Measurements from ENCODE around the gene CYP2W1.
A peak's percentile ranks its signal among the peaks of the same experiment; 100 is the strongest.

CYP2W1 gene

DNA sequence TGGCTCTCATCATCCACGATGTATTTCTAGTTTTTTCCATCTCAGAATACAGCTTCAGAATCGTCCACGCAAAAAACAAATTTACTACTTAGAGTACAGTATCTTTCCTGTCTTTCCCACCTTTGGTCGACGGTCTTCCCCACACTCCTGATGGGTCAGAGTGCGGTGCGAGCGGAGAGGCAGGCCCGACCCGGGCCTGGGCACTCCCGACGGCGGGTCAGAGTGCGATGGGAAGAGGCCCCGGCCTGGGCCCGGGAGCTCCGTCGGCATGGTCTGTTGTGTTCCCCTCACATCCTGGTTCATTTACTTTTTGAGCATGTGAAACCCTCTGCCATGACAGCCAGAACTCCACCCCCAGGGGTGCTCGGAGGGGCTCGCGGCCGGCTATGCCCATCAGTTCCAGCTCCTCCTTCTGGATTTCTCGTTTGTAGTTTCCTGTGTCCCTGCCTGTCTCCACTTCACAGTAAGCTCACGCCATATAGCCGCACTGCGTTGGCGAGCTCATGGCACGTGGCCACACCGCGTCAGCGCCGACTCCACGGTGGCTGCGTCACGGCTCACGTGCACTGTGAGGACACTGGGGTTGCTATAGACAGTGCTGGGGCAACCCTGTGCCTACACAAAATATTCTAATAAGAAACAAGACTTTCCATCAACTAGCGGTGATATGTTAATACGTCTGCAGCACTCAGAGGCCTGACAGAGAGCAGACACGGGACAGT is 15.5 kb upstream of the CYP2W1 start:
- DNase-seq, result no peak

DNA sequence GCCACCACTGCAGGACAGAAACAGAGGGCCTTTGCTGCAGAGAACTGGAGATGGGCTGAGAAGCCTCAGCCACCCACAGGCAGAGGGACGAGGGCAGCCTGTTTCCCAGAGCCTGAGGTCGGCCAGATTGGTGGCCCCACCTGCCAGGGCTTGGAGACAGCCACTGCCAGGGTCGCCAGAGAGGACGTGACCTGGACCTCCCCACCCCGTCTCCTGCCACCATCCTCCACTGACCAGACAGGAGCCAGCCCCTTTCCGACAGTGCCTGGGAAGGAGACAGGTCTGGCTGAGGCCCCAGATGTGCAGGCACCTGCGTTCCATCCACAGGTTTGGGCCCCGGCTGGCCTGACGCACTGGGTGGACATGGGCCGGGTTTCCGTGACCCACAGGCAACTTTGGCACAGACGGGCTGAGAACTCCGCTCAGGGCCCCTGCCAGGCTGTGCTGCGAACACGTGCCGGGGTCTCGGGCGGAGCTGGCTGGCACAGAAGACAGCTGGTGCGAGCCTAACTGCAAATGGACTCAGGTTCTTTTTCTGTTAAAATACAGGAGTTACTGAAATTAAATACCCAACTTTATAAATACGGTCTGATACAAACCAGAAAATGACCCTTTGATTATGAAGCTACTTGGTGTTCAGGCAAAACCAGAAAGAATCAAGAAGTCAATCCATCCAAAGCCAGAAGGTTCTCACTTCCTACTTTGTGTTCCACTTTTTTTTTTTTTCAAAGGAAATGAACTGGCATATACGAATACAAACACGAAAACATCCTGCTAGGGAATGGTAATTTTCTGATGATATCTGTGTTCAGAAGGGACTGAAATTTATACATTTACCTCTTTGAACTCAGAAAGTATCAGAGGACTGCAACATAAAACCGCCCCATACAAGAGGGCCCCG is 14.5 kb upstream of the CYP2W1 start:
- no peak for DNase-seq

DNA sequence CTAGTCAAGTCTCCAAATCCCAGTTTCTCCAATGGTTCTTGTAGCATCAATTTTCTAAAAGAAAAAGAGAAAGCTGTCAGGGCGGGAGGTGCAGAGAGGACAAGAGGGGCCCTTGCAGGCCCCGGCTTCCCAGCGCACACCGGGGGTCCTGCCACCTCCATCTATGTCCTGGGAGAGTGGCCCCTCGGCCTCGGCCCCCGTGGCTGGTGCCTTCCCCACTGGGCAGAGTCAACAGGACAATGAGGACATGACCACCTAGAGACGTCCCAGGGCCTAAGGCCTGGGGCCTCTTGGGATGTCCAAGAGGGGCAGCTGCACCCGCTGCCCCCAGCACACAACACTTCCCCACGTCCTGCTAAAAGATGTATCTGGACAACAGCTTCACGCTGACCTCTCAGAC is 13.6 kb upstream of the CYP2W1 start:
- no peak for DNase-seq

DNA sequence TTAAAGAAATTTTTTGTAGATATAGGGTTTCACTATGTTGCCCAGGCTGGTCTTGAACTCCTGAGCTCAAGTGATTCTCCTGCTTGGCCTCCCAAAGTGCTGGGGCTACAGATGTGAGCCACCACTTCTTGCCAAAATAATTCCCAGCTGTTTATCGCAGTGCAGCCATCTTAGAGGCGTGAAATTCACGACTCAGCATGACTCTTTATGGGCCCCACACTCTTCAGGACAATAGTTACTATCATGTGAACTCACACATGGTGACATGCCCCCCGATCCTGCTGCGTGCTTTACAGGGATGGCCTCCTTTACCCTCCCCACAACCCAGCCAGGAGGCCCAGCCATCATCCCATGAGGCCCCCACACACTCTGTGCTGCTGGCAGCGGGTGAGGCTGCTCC is 12.2 kb upstream of the CYP2W1 start:
- DNase-seq, result no peak

DNA sequence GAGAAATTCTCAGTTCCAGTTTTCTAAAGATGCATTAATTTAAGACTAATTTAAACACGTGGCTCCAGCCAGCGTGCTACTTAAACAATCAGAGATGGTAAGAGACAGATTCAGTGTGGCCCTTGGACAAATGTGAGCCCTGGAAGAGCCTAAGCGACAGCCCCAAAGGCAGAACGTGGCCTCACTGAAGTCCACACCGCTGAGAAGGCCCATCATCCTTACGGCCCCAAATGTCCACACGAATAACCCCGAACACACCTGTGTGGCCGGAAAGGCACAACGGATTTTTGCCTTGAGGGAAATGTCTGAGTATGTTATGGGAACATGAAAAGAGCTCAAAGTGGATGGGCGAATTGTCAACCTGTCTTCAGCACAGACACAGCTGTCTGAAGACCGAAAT is 10.9 kb upstream of the CYP2W1 start:
- no peak for DNase-seq

DNA sequence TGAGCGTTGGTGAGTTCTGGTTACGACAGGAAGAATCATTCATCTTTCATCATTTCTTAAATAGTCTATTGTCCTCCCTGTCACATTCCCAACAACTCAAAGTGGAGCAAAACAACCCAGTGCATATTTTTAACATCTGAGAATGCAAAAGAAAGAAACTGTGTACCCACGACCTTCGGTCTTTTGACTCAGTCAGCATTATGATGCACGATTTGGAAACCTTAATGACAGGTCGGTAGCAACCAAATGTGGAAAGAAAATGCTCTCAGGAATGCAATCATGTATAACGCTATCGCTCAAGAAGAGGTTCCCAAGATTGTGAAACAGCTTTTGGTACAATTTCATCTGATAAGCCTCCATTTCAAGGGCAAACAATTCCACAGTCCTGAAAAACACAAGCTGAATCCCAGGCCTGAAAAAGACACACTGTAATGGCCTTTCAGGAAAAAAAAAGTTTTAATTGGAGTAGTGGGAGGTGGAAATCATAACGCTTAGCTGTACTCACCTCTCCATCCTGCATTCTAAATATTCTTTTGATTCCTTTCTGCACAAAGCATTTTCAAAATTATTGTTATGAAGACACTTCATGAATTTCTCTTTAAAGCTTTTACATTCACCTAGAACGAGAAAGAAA is 10.2 kb upstream of the CYP2W1 start:
- no peak for DNase-seq

DNA sequence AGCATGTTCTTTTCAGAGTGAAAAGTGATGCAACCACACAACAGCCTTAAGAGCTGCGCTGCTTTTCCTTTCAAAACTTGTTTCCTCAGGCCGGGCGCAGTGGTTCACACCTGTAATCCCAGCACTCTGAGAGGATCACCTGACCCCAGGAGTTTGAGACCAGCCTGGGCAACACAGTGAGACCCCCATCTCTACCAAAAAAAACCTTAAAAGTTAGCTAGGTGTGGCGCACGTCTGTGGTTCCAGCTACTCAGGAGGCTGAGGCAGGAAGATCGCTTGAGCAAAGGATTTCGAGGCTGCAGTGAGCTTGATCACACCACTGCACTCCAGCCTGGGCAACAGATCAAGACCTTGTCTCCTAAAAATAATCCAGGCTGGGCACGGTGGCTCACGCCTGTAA is 9.7 kb upstream of the CYP2W1 start:
- no peak for DNase-seq

DNA sequence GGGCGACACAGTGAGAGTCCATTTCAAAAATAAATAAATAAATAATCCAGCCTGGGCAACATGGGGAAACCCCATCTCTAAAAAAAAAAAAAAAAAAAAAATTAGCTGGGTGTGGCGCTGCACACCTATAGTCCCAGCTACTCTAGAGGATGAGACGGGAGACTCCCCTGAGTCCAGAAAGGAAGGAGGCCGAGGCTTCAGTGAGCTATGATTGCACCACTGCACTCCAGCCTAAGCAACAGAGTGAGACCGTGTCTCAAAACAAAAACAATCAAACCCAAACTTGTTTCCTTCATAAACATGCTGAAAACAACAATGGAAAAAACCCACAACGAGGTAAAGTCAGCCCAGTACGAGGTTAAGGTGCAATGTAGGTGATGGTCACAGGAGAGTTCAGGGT is 8.8 kb upstream of the CYP2W1 start:
- no peak for DNase-seq

DNA sequence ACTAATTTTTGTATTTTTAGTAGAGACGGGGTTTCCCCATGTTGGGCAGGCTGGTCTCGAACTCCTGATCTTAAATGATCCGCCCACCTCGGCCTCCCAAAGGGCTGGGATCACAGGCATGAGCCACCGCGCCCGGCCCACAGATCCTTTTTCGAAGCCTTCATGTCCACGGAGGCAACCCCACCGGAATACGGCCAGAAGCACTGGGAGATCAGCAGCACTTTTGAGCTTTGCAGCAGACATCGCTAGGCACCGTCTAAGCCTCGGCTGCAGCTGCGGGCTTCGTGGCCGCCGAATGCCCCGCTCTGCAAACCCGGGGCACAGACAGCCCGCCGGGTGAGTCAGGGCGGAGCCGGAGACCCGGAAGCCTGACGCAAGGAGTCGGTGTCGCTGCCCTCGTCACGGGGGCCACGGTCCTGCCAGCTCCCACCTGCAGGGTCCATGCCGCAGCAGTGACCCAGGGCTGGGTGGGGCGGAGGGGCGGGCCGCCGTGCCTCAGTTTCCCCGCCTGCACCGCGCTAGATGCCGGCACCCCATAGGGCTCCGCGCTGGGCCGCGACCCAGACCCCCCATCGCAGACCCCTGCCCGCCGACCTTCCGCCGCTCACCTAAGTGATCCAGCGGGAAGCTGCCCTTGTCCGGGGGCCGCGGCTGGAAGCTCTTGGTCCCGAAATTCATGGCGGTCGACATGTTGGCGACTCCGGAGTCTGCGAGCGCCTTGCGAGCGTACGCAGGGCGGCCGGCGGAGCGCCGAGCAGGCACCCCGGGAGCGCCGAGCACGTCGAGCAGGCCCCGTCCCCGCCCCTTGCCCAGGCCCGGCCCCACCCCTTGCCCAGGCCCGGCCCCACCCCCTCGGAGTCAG is 7.9 kb upstream of the CYP2W1 start, which contains the start of gene COX19:
TSS of gene COX19 (minus strand) at position 730 of the 862 bp plus-strand sequence. CDS start at position 690, 40 bp downstream.
- peak; percentile 78 for DNase-seq

DNA sequence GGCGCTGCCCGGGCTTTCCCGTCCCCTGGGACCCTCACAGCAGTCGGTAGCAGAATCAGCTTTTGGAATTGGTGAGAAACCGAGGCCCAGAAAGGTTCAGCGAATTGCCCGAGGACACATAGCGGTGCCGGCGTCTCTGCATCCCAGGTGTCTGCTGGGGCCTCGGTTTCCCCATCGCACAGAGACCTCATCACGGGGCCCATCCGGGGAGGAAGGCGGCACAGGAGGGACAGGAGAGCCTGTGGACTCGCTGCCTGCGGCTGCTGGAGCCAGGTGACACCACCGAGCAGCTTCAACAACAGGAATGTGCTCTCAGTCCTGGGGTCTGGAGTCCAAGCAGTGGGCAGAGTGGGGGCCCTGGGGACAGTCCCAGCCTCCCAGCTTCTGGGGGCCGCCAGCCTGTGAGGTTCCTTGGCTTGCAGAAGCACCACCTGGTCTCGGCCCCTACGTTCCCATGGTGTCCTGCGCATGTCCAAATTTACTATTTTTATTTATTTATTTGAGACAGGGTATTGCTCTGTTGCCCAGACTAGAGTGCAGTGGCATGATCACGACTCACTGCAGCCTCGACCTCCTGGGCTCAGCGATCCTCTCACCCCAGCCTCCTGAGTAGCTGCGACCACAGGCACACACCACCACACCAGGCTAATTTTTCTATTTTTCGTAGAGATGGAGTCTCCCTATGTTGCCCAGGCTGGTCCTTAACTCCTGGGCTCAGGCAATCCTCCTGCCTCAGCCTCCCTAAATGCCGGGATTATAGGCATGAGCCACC is 7.1 kb upstream of the CYP2W1 start:
- DNase-seq, result no peak

DNA sequence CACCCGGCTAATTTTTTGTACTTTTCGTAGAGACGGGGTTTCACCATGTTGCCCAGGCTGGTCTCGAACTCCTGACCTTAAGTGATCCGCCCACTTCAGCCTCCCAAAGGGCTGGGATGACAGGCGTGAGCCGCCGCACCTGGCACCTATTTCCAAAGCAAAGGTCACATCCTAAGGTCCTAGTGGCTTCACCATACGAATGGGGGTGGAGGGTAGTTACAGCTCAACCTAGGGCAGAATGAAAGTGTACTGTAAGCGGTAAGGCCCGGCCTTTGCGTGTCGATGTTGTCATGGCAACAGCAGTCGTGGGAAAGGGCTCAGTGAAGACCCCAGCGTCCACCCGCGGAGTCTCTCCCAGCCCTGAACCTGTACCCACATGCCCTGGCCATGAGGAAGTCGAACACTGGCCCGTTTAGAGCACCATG is 6.1 kb upstream of the CYP2W1 start:
- DNase-seq, result no peak

DNA sequence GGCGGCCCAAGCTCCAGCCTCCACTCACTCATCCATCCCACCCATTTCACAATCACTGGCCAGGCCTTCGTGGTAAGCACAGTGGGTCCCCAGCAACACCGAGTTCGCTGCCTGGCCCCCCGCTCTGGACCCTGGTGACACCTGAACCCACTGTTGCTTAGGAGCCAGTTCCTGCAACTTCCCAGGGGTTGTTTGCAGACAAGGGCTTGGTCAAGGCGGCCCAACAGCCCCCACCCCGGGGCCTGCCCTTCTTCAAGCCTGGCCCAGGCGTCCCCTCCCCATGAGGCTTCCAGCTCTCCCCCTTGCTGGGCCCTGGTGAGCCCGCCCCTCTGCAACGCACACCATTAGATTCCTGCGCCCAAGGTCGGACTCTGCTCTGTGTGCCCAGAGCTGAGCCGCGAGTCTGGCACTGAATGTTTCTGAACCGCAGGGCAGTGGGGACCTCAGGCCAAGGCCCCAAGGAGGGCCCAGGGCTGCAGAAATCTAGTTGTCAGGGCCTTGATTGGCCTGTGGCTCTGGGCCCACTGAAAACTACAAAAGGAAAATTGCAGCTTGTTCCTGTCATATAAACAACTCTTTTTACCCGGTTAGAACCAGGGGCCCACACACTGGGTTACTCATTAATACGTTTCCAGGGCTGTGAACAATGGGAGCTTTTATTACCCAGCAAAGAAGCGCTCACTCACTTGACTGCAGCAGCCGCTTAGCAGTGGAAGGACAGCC is 5.5 kb upstream of the CYP2W1 start:
- no peak for DNase-seq

DNA sequence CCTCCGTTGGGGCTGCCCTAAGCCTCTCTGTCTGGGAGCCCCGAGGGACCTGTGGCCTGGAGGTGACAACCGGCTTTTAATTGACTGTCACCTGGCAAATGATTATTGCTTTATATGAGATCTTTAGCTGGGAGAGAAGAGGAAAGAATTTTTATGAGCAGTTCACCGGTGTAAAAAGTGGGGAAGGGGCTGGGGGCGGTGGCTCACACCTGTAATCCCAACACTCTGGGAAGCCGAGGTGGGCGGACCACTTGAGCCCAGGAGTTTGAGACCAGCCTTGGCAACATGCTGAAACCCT is 5.0 kb upstream of the CYP2W1 start:
- DNase-seq, result no peak

DNA sequence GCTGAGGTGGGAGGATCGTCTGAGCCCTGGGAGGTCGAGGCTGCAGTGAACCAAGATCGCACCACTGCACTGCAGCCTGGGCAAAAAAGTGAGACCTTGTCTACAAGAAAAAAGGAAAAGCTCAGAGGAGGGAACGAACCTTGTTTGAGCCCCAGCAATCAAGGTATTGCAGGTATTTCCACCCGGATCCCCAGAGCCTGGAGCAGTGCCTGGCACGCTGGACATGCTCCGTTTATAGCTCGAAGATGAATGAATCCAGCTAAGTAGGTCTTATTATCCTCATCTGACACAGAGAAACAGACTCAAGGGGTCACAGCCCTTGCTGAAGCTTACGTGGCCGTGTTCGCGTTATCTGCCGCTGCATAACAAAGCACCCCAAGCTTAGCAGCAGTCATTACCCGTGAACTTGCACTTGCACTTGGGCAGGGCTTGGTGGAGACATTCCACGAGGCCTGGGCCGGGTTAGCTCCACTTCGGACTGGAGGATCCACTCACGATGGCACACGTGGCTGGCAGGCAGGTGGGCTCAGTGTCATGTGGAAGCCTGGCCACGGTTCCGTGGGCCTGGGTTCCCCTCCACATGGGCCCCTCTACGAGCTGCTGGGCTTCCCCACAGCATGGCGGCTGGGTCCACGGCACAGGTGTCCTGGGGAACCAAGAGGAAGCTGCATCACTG is 4.4 kb upstream of the CYP2W1 start:
- no peak for DNase-seq

DNA sequence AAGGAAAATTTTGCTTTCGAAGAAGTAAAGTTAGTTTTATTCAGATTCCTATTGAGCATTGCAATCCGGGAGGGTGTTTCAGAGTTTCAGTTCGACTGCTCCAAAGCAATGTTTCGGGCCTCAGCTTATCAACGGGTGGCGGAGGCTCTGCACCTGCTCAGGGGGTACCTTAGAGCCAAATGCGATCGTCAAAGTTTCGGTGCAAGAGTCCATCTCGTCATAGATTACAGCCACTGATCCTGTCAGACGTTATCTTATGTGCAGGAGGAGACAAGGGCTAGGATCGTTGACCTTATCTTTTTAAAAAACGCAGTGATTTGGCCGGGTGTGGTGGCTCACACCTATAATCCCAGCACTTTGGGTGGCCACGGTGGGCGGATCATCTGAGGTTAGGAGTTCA is 3.8 kb upstream of the CYP2W1 start:
- no peak for DNase-seq

DNA sequence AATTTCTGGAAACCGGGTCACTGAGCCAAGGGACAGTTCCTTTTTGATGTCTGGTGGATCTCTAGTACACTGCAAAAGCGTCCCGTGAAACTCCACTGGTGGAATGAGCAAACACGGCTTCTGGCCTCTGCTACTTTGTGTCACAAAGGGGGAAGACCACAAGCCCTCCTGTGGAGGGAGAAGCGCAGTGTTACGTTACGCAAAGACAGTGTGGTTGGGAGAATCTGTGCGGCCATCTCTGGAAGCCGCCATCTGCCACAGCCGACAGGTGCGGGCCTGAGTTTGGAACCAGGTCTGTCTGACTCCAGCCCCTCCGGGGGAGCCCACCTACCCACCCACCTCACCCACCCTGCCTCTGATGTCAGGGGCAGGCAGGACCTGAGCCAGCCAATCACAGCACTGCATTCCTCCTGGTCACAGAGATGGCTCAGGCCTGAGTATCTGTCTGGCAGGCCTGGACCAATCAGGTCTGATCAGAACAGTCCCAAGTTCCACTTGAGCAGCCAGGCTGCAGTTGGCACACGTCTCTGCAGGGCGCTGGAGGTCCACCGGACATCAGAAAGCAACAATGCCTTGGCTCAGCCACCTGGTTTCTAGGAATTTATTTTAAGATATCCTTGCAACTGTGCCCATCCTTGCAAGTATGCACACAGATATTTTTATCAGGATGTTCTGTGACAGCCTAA is 3.0 kb upstream of the CYP2W1 start:
- DNase-seq, result no peak

DNA sequence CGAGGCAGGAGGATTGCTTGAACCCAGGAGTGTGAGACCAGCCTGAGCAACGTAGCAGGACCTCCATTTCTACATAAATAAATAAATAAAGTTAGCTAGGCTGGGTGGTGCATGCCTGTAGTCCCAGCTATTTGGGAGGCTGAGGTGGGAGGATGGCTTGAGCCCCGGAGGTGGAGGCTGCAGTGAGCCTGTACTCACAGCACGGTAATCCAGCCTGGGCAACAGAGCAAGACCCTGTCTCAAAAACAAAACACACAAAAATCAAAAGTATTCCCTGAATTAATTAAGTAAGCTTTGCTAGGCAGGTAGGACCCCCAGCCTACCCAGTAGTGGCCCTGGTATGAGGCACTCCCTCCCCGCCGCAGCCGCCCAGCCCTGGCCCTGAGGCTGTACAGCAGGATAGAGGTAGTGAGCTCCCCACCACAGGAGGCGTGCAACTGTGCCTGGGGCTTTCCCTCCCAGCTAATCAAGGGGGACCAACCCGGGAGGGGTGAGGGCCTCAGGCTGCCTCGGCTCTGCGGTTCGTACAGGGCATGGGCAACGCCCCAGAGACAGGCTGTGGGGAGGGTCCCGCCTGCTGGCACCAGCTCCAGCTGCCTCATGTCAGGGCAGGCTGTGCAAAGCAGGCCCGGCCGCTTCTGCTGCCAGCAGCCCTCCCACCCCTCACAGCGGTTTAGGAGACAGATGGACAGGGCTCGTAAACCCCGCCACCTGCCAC is 1.0 kb upstream of the CYP2W1 start:
- no peak for DNase-seq

DNA sequence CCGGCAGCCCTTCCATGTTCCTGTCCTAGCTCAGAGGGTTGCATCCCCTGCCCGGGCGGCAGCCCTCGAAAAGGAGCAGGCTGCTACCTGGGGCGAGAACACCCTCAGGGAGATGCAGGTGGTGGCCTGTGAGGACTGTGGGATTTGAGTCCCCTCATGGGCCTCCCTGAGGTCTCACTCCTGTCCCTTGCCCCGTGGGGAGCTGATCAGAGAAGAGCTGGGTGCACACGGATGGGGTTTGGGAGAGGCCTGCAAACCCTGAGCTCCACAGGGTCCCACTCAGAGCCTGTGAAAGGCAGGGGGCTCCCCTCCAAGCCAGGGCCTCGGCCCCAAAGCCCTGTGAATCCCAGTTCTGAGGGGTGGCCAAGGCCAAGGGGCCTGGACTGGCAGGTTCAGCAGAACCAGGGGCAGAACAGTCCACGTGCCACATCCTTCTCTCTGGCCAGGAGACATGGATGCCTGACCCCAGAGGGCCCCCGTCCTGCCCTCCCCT is 424 bp upstream of the CYP2W1 start:
- no peak for DNase-seq

DNA sequence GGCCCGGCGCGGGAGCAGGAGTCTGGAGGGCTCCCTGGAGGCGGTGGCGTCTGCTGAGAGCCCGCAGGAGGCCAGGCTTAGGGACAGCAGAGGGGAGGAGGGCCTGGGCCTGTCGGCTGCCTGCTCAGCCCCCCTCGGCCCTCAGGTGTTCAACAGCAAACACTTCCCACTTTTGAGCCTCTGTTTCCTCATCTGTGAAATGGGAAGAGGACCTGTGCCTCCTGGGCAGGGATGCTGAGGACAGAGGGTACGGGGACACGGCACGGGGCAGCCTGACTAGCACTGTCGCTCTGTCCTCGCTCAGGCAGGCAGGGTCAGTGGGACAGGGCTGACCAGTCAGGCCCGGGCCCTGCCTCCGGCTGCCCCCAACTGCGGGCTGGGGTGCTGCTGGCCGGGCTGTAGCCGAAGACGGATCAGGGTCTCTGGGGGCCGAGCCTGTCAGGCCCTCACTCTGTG is 663 bp downstream of the CYP2W1 start:
- no peak for DNase-seq
